GM18498 (cell line): ENCODE results near the gene L2HGDH.

Source experiments
- ATAC-seq: cut with Tn5 transposase; IDR thresholded peaks from one replicate; pipeline ENCODE4 v1.9.1; 2021; ENCODE audit warnings: mild to moderate bottlenecking, moderate library complexity; ENCODE audit not compliant: unreplicated experiment

Gene L2HGDH

DNA sequence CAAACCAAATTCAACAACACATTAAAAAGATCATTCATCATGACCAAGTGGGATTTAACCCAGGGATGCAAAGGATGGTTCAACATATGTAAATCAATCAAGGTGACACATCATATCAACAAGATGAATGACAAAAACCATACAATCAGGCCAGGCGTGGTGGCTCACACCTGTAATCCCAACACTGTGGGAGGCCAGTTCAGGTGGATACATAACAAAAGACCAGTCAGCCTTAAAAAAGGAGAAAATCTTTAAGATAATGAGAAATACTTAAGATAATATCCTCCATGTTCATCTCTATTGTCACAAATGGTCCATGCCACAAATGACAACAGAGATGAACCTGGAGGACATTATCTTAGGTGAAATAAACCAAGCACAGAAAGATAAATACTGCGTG lies 12.4 kb downstream of the L2HGDH start:
- no peak for ATAC-seq

- no peak for ATAC-seq
Measured at GRCh38 chr14:50290306-50290705, 21.7 kb downstream of the L2HGDH start.

DNA sequence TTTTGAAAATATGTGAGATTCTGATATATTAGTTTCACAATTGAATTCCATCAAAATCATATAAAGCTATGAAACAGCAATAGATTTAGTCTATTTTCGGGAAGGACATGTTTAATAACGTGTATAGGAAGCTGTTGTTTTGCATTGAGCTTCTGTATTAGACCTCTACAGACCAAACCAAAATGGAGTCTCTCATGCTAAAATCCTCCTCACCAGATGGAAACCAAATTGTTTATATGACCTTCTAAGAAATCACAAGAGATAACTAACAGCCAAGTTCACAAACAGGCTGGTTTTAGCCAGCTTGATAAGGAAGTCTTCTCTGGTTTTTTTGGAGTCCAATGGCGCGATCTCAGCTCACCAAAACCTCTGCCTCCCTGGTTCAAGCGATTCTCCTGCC lies 23.9 kb downstream of the L2HGDH start:
- no peak for ATAC-seq

GRCh38 chr14:50285861-50286260 lies 26.2 kb downstream of the L2HGDH start:
- no peak for ATAC-seq

- no peak for ATAC-seq
Measured at GRCh38 chr14:50272498-50272897, 39.5 kb downstream of the L2HGDH start.

- ATAC-seq = no peak
Measured at GRCh38 chr14:50270932-50271331, 41.1 kb downstream of the L2HGDH start.

GRCh38 chr14:50265029-50265428 lies 47.0 kb downstream of the L2HGDH start:
- no peak for ATAC-seq

DNA sequence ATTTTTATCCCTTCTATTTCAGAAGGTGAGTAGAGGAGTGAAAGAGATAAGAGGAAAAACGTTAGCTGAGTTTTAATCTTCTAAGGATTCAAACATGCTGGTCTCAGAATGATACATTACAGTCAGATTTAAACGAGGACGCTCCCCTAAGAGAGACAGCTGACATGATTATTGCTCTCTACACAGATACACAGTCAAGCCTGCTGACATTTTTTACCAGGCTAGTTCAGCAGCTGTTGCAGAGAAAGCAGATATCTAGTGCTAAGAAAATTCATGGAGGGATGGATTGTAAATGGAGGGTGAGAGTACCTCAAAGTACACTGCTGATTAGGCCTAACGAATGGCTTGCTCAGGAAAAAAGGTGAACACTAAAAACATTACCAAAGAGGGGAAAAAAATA lies 48.7 kb downstream of the L2HGDH start:
- ATAC-seq = no peak

DNA sequence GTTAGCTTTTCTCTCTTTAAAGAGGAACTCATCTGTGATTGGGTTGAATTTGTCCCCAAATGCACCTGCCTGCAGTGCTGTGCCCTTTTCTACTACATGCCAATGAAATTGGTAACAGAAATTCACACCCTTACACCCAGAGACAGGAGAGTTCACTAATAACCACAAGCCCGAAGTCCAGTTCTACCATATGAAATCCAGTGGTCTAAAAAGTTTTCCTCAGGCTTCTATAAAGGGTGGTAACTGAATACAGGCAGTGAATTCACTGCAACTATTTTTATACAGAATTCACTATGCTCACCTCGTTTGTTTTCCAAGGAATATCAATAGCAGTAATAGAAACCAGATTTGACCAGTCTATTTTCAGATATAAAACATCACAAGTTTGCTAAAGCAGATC lies 49.2 kb downstream of the L2HGDH start:
- no peak for ATAC-seq

DNA sequence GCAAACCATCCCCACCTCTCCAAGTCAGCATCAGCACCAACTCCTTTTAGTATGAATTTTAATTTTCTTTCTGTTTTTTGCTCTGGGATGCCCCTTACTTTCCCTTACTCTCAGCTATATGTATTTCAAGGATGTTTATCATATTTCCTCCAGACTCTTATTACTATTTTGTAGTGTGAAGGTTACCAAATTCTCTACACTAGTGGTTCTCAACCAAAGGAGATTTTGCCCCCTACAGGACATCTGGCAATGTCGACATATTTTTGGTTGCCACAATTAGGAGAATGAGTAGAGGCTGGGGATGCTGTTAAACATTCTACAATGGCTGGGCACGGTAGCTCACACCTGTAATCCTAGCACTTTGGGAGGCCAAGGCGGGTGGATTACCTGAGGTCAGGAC lies 51.5 kb downstream of the L2HGDH start:
- no peak for ATAC-seq

DNA sequence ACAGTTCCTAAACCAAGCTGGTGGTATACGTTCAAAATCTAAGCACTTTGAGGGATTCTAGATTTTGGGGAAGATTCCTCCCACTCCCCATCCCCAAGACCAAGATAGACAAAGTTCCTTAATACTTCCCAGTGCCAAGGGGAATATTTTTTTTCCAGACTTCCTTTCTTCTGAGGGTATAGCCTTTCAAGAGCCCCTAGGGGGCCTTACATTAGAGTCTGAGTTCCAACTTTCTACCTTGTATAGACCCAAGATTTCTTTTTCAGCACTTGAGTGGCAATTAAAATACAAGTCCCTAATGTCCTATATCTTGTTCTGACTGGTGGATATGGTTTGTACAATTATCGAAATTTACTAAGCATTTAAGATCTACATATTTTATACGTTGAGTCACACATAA lies 52.0 kb downstream of the L2HGDH start:
- no peak for ATAC-seq

DNA sequence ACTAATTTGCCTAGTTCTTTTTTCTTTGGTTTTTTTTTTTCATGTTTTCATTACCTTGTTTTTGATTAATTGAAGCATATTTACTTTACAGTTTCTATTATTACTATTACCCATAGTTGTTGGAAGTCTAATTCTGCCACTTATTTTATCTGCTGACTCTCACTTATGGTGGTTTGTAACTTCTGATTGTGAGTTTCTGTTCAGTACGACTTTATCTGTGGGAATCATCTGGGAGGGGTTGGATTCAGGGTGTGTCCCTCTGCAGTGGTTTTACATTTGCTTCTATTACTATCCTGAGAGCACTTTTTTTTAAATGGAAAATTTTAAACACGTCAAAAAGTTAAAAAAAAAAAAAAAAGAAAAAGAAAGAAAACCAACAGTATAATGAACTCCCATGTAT lies 54.3 kb downstream of the L2HGDH start:
- no peak for ATAC-seq

GRCh38 chr14:50254248-50254647 lies 57.8 kb downstream of the L2HGDH start:
- ATAC-seq = no peak

- no peak for ATAC-seq
Measured at GRCh38 chr14:50249136-50249775, 62.8 kb downstream of the L2HGDH start.

GRCh38 chr14:50247245-50247644 lies 64.8 kb downstream of the L2HGDH start:
- ATAC-seq = no peak

DNA sequence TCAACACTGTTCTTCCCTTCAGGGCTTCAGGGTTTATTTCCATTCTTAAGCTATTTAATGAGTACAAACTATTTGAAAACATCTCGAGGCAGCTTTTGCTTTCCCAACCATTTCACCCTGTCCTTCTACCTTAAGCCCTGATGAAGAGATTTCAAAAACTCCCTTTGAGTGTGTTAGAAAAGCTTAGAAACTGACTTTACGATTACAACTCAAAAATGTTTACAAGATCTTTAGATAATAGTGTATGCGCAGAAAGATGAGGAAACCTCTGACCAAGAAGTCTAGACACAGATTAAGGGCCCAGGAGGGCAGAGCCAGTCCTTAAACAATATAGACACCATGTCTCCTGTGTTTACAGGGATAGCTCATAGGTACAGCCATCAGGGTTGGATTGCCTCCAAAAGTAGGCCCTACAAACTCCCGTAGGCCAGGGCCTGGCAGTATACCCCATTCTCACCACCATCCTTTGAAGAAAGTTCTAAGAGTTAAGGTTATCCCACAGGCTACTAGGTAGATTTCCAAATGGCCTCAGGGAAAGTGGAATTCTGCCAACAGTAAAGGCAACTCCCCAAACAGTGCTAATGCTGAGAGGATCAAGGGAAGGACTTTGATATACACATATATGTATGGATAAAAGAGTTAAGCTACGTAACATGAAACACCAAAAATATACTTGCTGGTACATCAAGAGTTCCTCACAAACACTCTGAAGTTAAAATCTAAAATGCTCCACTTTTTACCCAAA lies 69.3 kb downstream of the L2HGDH start:
- no peak for ATAC-seq

DNA sequence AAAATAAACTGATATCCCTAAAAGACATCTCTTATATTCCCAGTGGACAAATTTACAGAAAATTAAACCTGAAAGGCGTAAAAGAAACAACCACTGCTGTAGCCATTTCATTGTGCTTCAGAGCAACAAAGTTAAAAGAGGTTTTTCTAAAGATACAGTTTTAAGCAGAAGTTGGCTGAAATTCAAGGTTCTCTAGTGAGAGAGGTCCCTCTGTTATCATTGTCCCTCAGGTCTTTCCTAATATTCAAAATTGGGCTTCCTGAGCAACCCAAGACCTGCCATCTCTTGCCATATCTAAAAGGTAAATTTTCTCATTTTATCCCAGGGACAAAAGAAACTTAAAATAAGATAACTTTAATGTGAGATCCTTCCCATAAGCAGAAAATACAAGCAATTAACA lies 69.9 kb downstream of the L2HGDH start:
- no peak for ATAC-seq

DNA sequence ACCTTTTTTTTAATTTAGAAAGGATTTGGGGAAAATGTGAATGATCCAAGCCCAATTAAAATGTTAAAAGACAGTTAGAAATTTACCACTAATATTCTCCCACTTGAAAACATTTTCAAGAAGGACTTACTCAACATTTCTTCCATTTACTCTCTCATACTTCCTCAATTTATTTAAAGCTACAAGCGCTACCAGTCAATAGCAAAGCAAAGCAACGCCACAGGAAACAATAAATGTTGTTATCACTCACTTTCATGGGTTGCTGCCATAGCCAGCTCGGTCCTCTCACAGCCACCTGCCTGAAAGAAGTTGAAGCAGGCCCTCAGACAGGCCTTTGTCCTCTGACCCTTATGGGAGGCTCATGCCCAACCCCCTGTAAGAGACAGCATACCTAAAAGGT lies 74.6 kb downstream of the L2HGDH start:
- no peak for ATAC-seq

GRCh38 chr14:50233951-50234250 lies 78.1 kb downstream of the L2HGDH start:
- ATAC-seq = no peak

GRCh38 chr14:50233166-50233950 lies 78.7 kb downstream of the L2HGDH start:
- no peak for ATAC-seq

DNA sequence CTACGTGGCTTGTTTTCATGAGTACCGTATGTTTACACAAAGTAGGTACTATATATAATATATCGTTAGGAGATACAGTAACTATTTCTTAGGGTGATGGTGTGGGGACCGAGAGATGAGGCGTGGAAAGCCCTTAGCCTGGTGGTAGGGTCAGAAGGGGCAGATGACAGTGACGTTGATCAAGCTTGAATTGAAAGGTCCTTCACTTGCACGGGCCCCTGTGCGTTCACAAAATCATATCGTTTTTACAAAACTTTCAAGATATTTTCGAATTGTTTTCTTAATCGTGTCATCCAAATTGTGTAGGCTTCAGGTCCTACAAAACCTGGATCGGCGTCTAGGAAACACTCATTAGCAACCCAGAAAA lies 79.8 kb downstream of the L2HGDH start:
- ATAC-seq = no peak
